Endothelial cell of umbilical vein (primary cell): ENCODE measurements around the gene PCSK6. TPM values are rescaled to one million over a fixed set of nuclear protein-coding genes. Genes with fewer than 3 reads are reported as not detected.

Source experiments
- BruUV-seq: library from RNA; stranded (reverse); fragments of 400-500 nt; replicated peaks from 2 replicates; lab custom pipeline; 2021; lab: Mats Ljungman, UMichigan
- CTCF ChIA-PET: fragments of 300-600, 350-600 bp; sonication (Branson Sonifier 250); formaldehyde crosslinking; loops from one replicate; lab custom pipeline; 2021; ENCODE audit warnings: antibody characterized with exemption, inconsistent platforms; lab: Charles Lee
- POLR2A ChIA-PET: fragments of 300-600, 350-600 bp; sonication (Branson Sonifier 250); formaldehyde crosslinking; loops from one replicate; lab custom pipeline; 2021; ENCODE audit warnings: antibody characterized with exemption, inconsistent platforms; lab: Charles Lee
- DNase-seq: peaks from one replicate; pipeline ENCODE4 v3.0.0-alpha.2; 2011; ENCODE audit warnings: low read depth, low spot score
- FAIRE-seq: peaks from 2 replicates; lab custom pipeline; 2011; peaks lifted over from hg19 to GRCh38; lab: Jason Lieb, UNC
- H2AFZ ChIP-seq: 2 replicates; pipeline ENCODE4 v1.6.0; 2012; ENCODE audit warnings: low read depth, low read length, control low read depth, inconsistent platforms
- H3K27ac ChIP-seq: 2 replicates; pipeline ENCODE4 v1.5.1; 2011; ENCODE audit warnings: low read depth, mild to moderate bottlenecking, control low read depth, low read length, moderate library complexity; ENCODE audit not compliant: insufficient read depth
- H3K27me3 ChIP-seq, 2 experiments: 2 replicates each; pipeline versions ENCODE4 v1.6.0 to v1.6.1; 2011; ENCODE audit warnings: low read length in 2 of 2, mixed read lengths in 1 of 2; ENCODE audit not compliant: control insufficient read depth in 2 of 2, insufficient read depth in 2 of 2
- H3K36me3 ChIP-seq, 2 experiments: 2 replicates in 1 of 2; 3 replicates in 1 of 2; pipeline ENCODE4 v1.5.1; 2011; ENCODE audit warnings: low read length in 2 of 2, mild to moderate bottlenecking in 1 of 2, moderate library complexity in 1 of 2; ENCODE audit not compliant: control insufficient read depth in 2 of 2, insufficient read depth in 2 of 2; ENCODE audit errors: extremely low read depth in 1 of 2
- H3K4me1 ChIP-seq: 3 replicates; pipeline ENCODE4 v1.5.1; 2011; ENCODE audit warnings: mild to moderate bottlenecking, low read length; ENCODE audit not compliant: control insufficient read depth, insufficient read depth; ENCODE audit errors: extremely low read depth
- H3K4me2 ChIP-seq: 2 replicates; pipeline ENCODE4 v1.6.1; 2011; ENCODE audit warnings: low read length, control low read depth, mixed read lengths; ENCODE audit not compliant: insufficient read depth
- H3K4me3 ChIP-seq, 3 experiments: fragments of 200-600 bp in 1 of 3; sonication (generic), shearing (Covaris generic) in 1 of 3; replicated peaks in 1 of 3; 2 replicates each; pipeline ENCODE4 v1.5.1; 2011 to 2016; ENCODE audit warnings: control low read depth in 3 of 3, low read length in 3 of 3, mild to moderate bottlenecking in 2 of 3, inconsistent platforms in 1 of 3, low read depth in 1 of 3, moderate library complexity in 1 of 3; ENCODE audit not compliant: insufficient read depth in 1 of 3
- H3K79me2 ChIP-seq: 2 replicates; pipeline ENCODE4 v1.6.0; 2012; ENCODE audit warnings: low read length, inconsistent platforms; ENCODE audit not compliant: control insufficient read depth, insufficient read depth
- H3K9ac ChIP-seq: replicated peaks from 2 replicates; pipeline ENCODE3; 2011; ENCODE audit warnings: low read length, control low read depth; ENCODE audit not compliant: insufficient read depth; ENCODE audit errors: extremely low read depth
- H3K9me1 ChIP-seq: replicated peaks from 3 replicates; pipeline ENCODE4 v1.6.0; 2011; ENCODE audit warnings: mild to moderate bottlenecking, low read length; ENCODE audit not compliant: control insufficient read depth, insufficient read depth; ENCODE audit errors: extremely low read depth
- H3K9me3 ChIP-seq: replicated peaks from 2 replicates; pipeline ENCODE4 v1.5.1; 2012; ENCODE audit warnings: low read length, inconsistent platforms; ENCODE audit not compliant: control insufficient read depth, insufficient read depth
- H4K20me1 ChIP-seq: replicated peaks from 2 replicates; pipeline ENCODE3; 2011; ENCODE audit warnings: mild to moderate bottlenecking, low read length; ENCODE audit not compliant: control insufficient read depth, insufficient read depth; ENCODE audit errors: extremely low read depth
- EZH2 ChIP-seq: IDR thresholded peaks from 2 replicates; pipeline ENCODE4 v1.6.1; 2012; ENCODE audit warnings: borderline replicate concordance, low read depth, mild to moderate bottlenecking, moderate library complexity, low read length, inconsistent platforms; ENCODE audit not compliant: severe bottlenecking
- FOS ChIP-seq: IDR thresholded peaks from 2 replicates; pipeline ENCODE4 v1.6.1; 2011; ENCODE audit warnings: mild to moderate bottlenecking, low read length, moderate library complexity, borderline replicate concordance; ENCODE audit not compliant: insufficient read depth
- GATA2 ChIP-seq: IDR thresholded peaks from 2 replicates; pipeline ENCODE4 v1.7.0; 2011; ENCODE audit warnings: low read depth, mild to moderate bottlenecking, moderate library complexity, mixed read lengths, low read length; ENCODE audit not compliant: insufficient read length, insufficient read depth
- JUN ChIP-seq: IDR thresholded peaks from 2 replicates; pipeline ENCODE4 v1.6.1; 2011; ENCODE audit warnings: borderline replicate concordance, low read depth; ENCODE audit not compliant: insufficient read length, insufficient read depth
- MYC ChIP-seq: IDR thresholded peaks from one replicate; pipeline ENCODE4 v1.6.1; 2011; ENCODE audit warnings: mild to moderate bottlenecking, low read depth, low read length
- POLR2A ChIP-seq: IDR thresholded peaks from 2 replicates; pipeline ENCODE4 v1.6.1; 2012; ENCODE audit warnings: low read depth, mild to moderate bottlenecking, control low read depth, low read length
- POLR2AphosphoS5 ChIP-seq: IDR thresholded peaks from 2 replicates; pipeline ENCODE4 v1.6.1; 2012; ENCODE audit warnings: low read depth, mild to moderate bottlenecking, control low read depth, low read length, moderate library complexity; ENCODE audit not compliant: insufficient read depth
- dilution Hi-C: fragments of 300-500 bp; cut with MboI; formaldehyde crosslinking; loops from one replicate; pipeline ENCODE4 v1.15.0; 2019; ENCODE audit warnings: low sequenced_read_pairs; ENCODE audit not compliant: extremely low pct_ligation_motif_present
- intact Hi-C: fragments of 100-400 bp; cut with micrococcal nuclease; formaldehyde crosslinking; loops from one replicate; pipeline ENCODE4 v1.10.0; 2022
- polyA plus RNA-seq, 4 experiments: library from polyadenylated mRNA; depleted of rRNA in 3 of 4; stranded (reverse) in 3 of 4; unstranded in 1 of 4; fragments of >200 nt; gene quantifications; 2 replicates each; pipeline versions ENCODE4 v1.2.1 to v1.2.3, GENCODE V29; 2011 to 2012; ENCODE audit warnings: missing spikeins in 1 of 4
- total RNA-seq: library from RNA; stranded (reverse); gene quantifications from 2 replicates; pipeline ENCODE4 v1.2.3, GENCODE V29; 2021
- TF ChIP-seq, protein P1 (sequence below): IDR thresholded peaks from 2 replicates; pipeline ENCODE4 v1.6.1; 2011; ENCODE audit not compliant: insufficient read depth, insufficient read length
- TF ChIP-seq, protein P2 (sequence below), 2 donors: IDR thresholded peaks; 1 replicate in 1 of 2; 2 replicates in 1 of 2; pipeline ENCODE4 v1.5.1; 2011; ENCODE audit warnings: low read length in 2 of 2, mild to moderate bottlenecking in 2 of 2, moderate library complexity in 2 of 2, control low read depth in 1 of 2, inconsistent platforms in 1 of 2, low read depth in 1 of 2; ENCODE audit not compliant: insufficient read depth in 1 of 2; ENCODE audit errors: extremely low read depth in 1 of 2

The PCSK6 gene
- total and polyA plus RNA-seq, 2 donors (not counting 3 experiments of a cell fraction or from before 2014, with no cell fraction given), result 0.18 to 0.69 TPM

DNA sequence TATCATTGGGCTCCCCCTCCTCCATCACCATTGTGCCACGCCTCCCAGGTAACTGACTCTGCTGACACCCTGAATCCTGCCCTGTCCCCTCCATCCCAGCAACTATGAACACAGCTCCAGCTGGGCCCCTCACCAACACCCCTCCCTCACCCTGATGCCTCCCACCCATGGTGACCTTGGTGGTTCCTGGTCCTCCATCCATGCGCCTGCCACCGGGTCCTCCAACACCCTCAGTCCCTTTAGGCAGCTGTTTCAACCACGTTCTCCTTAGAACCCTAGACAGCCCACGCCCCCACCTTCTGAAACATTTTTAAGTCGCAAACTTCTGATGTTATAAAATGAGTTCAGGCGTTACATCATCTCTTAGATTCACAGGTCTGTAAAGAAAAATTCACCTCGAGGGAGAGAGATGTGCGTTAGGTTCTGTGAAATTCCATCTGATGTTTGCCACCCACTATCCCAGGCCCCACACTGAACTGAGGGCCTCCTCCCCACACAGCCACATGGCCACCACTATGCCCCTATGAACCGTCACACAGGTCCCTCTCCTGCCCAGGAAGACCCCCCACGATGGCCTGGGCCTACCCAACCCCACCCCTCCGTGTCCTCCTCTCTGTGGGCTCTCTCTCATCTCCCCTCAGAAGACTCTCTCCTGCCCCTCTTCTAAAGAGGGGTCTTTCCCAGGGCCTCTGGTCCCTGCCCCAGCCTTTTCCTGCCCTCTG is 29.8 kb downstream of the PCSK6 start:
- dilution Hi-C loops, result no loop called here
- Histone ChIP-seq H3K4me2 (no peak overlapping the region), H3K9ac (no peak overlapping the region), H2AFZ (no peak overlapping the region), H3K27ac (no peak overlapping the region), H3K9me1 (no peaks in the 10 kb centered on the region), H3K36me3 (no peaks in the 10 kb centered on the region), H3K79me2 (no peaks in the 10 kb centered on the region), H4K20me1 (no peaks in the 10 kb centered on the region), H3K9me3 (no peaks in the 10 kb centered on the region), H3K4me3 (no peak overlapping the region), H3K27me3 (peaks cover 0 to 2% of the 10 kb centered on the region in 2 experiments), H3K4me1 (peaks cover 4% of the 10 kb centered on the region)
- intact Hi-C loops, result no loop called here
- FAIRE-seq, result no peak
- ChIA-PET CTCF (no interaction called here), POLR2A (no interaction called here)
- no peak for DNase-seq
- TF ChIP-seq GATA2 (no peak), JUN (no peak), POLR2AphosphoS5 (no peak), FOS (no peak), MYC (no peak), EZH2 (no peak), POLR2A (no peak)
- TF ChIP-seq, protein P1, sequence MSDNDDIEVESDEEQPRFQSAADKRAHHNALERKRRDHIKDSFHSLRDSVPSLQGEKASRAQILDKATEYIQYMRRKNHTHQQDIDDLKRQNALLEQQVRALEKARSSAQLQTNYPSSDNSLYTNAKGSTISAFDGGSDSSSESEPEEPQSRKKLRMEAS, result no peak
- TF ChIP-seq, protein P2, sequence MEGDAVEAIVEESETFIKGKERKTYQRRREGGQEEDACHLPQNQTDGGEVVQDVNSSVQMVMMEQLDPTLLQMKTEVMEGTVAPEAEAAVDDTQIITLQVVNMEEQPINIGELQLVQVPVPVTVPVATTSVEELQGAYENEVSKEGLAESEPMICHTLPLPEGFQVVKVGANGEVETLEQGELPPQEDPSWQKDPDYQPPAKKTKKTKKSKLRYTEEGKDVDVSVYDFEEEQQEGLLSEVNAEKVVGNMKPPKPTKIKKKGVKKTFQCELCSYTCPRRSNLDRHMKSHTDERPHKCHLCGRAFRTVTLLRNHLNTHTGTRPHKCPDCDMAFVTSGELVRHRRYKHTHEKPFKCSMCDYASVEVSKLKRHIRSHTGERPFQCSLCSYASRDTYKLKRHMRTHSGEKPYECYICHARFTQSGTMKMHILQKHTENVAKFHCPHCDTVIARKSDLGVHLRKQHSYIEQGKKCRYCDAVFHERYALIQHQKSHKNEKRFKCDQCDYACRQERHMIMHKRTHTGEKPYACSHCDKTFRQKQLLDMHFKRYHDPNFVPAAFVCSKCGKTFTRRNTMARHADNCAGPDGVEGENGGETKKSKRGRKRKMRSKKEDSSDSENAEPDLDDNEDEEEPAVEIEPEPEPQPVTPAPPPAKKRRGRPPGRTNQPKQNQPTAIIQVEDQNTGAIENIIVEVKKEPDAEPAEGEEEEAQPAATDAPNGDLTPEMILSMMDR (IDR thresholded peaks at IDR 0.05; ENCODE audit: extremely low read depth in 1 of 2, insufficient read depth in 1 of 2, low read depth in 1 of 2, low read length in 2 of 2), result no peak
- no TSS peak for BruUV-seq
